DMS153 treated with DMSO at 0.1 percent for 48 hours (cell line): Measurements from ENCODE around the gene CDC42BPB.

Experiments used
- DNase-seq: peaks from one replicate; lab custom pipeline; 2025; ENCODE audit not compliant: unreplicated experiment; lab: John Stamatoyannopoulos, UW

The CDC42BPB gene, protein sequence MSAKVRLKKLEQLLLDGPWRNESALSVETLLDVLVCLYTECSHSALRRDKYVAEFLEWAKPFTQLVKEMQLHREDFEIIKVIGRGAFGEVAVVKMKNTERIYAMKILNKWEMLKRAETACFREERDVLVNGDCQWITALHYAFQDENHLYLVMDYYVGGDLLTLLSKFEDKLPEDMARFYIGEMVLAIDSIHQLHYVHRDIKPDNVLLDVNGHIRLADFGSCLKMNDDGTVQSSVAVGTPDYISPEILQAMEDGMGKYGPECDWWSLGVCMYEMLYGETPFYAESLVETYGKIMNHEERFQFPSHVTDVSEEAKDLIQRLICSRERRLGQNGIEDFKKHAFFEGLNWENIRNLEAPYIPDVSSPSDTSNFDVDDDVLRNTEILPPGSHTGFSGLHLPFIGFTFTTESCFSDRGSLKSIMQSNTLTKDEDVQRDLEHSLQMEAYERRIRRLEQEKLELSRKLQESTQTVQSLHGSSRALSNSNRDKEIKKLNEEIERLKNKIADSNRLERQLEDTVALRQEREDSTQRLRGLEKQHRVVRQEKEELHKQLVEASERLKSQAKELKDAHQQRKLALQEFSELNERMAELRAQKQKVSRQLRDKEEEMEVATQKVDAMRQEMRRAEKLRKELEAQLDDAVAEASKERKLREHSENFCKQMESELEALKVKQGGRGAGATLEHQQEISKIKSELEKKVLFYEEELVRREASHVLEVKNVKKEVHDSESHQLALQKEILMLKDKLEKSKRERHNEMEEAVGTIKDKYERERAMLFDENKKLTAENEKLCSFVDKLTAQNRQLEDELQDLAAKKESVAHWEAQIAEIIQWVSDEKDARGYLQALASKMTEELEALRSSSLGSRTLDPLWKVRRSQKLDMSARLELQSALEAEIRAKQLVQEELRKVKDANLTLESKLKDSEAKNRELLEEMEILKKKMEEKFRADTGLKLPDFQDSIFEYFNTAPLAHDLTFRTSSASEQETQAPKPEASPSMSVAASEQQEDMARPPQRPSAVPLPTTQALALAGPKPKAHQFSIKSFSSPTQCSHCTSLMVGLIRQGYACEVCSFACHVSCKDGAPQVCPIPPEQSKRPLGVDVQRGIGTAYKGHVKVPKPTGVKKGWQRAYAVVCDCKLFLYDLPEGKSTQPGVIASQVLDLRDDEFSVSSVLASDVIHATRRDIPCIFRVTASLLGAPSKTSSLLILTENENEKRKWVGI (N-terminal part only)

DNA sequence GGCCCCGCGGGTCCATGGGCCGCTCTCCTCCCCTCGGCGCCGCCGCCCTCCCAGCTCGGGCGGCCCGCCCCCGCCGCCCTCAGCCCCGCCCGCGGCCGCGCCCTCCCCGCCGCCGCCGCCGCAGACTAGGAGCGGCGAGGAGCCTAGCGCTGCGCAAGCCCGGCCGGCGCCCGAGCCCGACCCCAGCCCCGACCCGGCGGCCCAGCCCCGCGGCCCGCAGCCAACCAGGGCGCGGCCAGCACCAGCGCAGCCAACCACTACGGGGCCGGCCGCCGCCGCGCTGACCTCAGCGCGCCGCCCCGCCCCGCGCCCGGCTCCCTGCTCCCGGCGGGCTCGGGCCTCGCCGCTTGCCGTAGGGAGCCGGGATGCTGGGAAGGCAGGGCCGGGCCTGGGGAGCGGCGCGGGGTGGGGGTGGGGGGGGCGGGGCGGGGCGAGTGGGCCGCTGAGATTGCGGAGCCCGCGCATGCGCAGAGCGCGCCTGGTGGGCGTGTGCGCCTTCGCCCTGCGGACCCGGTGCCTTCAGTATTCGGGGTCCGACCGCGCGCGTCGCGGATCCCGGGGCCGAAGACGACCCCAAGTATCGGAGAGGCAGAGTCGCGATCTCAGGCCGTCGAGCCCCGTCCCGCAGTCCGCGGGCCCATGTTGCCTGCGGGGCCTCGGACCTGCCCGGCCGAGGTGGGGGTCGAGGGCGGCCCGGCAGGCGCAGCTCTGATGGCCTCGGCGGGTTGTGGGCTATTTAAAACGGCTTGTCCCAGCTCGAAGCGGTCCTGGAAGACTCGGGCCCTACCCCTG is at the start of gene CDC42BPB:
TSS of gene CDC42BPB (minus strand) at position 178 of the 792 bp plus-strand sequence. CDS start 376 bp downstream, outside the sequence.
- peak; percentile 15 for DNase-seq

DNA sequence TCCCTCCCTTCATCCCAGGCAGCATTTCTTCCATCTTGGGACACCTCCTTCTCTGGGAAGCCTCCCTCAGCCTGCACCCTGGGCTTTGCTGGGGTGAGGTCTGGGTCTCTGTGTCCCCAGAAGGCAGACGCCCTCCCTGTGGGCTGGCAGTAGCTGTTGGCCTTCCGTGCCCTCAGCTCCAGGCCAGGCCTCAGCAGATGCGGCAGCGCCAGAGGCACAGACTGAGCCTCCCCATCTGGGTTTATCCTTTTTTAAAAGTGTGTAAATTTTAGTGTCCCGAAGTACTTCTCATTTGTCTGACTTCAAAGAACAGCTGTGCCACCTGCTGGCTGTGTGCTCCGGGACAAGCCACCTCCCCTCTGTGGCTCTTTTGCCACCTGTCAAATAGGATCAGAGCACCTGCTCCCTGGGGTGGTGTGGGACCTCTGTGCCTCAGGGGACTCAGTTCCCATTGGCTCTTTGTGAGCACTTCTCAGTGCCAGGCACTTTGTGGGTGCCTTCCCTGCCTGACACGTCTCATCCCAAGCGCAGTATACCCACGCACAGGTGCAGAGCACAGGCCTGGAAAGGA is 48.3 kb upstream of the CDC42BPB start:
- no peak for DNase-seq

DNA sequence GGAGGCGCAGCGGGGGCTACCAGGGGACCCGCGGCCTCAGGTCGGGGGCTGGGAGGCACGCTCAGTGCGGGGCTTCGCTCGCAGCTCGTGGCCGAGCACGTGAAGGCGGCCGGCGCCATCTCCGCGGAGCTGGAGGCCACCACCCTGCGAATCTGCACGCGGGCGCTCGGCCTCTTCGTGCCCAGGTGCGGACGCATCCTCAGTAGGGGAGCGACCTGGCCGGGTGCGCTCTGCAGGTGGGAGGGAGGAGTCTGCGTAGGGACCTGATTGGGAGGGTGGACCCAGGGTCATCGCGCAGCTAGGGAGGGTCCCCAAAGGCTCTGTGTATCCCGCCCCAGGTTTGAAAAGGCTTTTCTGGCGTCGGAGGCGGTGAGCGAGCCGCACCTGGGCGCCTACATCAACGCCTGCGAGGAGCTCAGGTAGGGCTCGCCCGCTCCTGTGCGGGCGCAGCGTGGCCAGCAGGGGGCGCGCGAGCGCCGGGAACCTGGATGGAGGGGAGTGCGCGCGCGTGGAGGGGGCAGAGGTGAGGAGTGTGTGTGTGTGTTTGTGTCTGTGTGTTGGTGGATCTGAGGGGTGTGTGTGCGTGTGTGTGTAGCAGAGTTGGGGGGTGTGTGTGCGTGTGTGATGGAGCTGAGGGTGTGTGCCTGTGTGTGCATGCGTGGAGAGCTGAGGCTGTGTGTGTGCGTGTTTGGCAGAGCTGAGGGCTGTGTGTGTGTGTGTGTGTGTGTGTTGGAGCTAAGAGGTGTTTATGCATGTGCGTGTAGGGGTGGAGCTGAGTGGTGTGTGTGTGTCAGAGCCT is 47.5 kb upstream of the CDC42BPB start:
- no peak for DNase-seq

DNA sequence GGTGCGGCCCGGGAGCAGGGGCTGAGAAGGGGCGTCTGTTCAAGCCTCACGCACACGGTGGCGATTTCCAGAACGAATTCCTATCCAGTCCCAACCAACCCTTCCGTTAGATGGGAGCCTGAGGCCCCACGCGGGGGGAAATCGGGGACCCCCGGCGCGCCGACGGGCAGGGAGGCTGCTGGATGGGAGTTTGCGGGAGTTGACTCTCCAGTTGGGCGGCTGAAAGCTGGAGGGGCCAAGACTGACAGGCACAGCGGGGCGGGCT is 47.0 kb upstream of the CDC42BPB start:
- DNase-seq, result no peak

DNA sequence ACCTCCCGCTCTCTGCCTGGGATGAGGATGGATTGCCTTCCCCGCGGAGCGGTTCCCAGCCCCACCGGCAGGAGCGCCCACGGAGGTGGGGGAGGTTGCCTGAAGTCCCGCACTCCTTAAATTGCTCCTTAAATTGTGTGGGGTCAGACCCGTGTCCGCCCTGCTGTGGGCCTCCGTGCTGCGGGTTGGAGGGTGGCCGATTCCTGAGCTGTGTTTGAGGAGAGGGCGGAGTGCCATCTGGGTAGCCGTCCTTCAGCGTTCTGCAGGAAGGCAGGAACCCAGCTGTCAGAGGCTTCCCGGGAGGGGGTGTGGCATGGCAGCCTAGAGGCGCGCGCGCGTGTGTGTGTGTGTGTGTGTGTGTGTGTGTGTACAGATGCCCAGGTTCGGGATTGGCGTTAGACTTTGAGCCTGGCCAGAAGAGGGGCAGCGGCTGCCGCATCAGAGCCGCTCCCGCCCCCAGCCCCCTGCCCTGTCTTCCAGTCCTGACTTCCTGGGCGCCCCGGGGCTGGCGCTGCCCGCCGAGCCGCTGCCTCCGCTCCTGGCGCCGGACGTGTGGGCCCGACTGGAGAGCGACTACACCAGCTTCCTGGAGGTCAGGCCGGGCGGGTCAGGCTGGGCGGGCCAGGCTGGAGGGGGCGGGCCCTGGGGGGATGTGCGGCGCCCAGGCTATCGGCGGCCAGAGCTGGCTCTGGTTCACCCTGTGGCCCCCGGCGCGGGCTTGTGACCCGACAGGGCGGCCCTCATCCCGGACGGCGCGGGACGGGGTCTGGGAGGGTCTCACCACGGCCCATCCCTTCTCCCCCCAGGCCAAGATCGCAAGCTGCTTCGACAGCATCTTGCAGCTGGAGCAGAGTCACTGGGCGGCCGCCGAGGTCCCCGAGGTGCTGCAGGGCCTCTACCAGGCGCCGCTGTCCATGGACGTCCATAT is 46.4 kb upstream of the CDC42BPB start:
- no peak for DNase-seq

DNA sequence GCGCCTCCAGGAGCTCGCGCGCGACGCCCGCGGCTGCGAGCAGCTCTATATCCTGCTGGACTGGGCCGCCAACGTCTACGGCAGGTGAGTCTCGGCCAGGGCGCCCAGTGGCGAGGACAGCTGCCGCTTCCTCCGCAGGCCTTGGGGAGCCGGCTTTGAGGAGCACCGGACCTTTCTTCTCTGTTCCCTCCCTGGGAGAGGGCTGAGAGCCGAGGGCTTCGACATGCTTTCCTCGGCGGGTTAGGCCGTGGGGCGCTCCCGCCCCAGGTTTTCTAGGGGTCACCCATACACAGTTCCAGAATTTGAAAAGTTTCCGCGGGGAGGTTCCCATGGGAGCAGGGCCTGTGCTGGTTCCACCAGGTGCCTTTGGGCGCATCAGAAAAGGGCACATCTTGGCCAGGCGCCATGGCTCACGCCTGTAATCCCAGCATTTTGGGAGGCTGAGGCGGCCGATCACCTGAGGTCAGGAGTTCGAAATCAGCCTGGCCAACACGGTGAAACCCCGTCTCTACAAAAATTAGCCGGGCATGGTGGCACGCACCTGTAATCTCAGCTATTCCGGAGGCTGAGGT is 45.4 kb upstream of the CDC42BPB start:
- DNase-seq, result no peak

DNA sequence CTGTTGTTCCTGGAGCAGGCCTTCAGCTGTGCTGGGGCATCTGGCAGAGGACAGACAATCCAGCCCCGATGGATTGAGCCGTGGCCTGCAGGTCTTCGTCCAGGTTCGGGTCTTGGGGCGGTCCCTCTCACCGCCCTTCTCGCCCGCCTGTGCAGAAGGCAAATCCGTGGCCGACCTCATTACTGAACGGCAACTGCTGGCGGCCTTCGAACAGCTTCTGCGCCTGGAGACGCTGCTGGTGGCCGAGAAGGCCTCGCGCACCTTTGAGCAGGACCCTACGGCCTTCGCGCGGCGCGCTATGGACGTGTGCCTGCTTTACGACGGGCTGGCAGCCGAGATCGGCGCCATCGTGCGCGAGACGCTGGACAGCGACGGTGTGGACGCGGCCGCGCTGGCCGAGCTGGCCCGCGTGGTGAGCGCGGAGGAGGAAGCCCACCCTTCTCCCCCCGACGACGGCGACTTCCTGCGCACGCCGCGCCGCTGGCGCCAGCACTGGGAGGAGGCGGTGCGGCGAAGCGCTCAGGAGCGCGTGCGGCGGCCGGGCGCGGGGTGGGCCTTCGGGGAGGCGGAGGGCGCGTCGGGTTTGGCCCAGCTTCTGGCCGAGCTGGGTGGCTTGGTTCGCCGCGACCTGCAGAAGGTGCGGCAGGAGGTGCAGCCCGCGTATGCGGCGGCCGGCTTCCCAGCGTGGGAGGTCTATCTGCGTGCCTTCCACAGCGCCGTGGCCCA is 44.8 kb upstream of the CDC42BPB start:
- DNase-seq, result no peak

DNA sequence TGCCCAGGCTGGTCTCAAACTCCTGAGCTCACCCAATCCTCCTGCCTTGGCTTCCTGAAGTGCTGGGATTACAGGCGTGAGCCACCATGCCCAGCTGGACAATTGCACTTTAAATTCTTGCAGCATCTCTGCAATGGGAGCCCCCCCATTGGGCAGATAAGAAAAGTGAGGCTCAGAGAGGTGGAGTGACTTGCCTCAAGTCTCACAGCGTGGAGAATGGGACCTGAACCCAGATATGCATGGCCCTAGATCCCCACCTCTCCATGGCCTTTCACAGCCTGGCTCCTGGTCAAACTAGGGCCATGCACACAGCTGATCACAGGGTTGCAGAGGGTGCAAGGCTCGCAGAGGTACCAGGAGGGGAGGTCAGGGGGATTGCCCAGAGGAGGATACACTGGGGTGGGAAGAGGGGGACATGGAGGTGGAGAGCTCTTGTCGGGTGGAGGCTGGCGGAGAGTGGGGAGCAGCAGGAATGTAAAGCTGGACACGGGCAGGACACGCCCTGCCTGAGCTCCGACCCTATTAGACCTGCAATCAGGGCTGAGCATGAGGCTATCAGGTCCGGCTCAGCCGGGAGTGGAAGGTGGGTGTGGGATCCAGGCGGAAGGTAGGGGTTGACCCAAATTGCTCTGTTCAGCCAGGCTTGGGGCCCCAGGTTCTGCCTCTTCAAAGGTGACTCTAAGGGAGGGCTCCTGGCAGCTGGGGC is 44.1 kb upstream of the CDC42BPB start:
- no peak for DNase-seq

DNA sequence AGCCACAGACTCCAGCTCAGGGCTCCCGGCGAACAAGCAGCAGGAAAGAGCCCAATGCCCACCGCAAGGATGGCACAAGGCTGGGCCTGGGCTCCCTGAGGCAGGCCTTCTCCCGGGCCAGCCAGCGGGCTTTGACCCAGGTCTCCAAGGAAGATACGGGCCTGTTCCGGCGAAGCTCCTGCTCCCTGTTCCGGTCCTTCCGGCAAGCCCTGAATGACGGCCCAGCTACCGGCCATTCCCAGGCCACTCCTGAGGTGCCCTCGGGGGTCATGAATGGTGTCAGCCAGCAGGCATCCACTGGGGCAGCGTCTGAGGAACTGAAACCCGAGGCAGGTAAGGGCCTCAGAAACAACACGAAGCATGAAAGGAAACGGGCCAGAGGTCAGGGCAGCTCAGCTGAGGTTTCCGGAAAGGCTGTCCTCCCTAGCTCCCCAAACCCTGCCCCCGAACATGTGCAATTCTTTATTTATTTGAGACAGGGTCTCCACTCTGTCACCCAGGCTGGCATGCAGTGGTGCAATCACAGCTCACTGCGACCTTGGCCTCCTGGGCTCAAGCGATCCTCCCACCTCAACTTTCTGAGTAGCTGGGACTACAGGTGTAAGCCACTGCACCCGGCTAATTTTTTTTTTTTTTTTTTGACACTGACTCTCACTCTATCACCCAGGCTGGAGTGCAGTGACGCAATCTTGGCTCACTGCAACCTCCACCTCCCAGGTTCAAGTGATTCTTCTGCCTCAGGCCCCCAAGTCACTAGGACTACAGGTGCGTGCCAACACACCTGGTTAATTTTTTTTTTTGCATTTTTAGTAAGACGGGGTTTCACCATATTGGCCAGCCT is 43.2 kb upstream of the CDC42BPB start:
- DNase-seq, result no peak

DNA sequence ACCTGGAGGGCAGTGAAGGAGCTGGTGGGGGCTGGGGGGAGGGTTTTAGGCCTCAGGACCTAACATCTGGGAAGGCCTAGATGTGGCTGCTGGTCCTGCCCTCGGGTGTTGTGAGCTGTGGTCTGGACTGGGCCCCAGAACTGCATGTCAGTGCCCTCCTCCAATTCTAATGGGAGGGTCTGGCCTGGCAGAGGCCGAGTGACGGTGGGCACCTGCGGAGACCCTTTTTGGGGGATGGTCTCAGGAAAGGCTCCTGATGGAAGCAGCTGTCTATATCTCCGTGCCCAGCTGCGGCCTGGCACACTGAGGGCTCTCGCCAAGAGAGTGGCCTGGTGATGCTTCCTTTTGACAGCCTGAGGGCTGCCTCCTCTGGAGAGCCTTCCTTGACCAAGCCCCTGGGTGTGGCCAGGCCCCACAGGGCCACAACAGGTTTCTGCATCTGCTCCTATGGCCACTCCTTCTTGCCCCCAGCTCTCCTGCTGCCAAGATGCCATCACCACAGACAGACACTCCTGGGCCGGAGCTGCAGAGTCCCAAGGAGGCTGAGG is 42.5 kb upstream of the CDC42BPB start:
- no peak for DNase-seq

DNA sequence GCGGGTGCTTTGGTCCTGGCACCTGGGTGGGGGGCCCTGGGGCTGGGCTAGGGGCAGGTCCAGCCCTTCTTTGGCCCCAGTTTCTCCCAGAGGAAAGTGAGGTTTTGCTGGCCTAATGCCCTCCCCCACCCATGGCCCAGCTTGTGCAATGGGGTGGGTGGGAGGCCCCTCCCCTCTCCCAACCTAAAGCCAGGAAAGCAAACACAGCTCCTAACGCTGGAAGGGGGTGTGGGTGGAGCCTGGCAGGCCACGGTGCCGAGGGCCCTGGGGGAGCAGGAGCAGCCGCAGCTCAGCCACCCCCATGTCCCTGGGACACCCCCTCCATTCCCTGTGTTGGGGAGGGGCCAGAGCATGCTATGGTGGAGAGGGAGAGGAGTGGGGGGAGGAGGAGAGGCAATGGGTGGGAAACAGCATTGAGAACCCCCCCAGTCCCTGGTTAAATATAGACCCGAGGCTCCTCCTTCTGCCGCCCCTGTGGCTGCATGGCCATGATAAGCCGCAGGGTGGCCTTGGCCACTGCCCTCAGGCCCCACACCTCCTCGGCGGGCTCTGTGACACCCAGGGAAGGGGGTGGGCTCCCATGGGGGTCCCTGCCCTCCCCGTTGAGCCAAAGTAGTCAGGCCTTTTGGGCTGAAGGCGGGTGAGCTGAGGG is 41.9 kb upstream of the CDC42BPB start:
- no peak for DNase-seq

DNA sequence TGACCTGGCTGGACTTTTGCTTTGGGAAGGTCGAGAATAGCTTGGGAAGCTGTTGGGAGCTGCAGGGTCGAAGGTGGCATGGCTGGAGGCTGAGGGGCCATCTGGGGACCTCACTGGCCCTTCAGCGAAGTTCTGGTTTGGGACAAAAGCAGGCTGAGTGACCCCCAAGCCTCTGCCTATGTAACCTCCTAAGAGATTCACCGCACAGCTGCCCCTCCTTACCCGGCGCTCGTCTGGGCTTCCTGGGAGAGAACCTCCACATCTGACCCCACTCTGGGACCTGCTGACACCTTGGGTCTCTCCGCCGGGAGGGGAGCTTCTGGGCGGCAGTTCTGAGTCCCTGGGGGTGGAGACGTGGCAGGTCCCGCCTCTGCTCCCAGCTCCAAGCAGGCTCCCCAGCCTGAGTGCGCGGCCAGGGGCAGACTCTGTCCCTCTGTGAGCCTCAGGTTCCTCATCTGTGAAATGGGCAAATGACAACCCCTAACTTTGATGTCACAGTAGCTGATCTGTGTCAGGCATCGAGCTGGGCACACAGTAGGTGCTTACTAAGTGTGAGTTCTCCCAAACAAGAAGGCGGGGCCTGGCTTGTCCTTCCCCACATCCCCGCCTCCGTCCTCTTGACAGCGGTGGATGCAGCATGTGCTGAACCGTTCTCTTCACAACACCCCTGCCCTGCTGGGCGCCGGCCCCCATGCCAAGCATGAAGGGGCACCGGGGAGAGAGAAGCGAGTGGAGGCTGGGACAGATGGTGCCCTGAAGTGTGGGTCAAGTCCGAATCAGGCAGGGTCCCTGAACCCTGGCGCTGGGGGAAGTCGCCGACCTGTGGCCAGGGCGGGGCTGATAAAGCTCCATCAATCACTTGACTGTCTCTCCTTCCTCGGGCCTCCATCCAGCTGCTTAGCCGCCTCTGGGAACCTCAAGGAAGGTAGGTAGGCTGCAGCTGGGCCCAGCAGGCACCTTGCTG is 40.9 kb upstream of the CDC42BPB start:
- no peak for DNase-seq

DNA sequence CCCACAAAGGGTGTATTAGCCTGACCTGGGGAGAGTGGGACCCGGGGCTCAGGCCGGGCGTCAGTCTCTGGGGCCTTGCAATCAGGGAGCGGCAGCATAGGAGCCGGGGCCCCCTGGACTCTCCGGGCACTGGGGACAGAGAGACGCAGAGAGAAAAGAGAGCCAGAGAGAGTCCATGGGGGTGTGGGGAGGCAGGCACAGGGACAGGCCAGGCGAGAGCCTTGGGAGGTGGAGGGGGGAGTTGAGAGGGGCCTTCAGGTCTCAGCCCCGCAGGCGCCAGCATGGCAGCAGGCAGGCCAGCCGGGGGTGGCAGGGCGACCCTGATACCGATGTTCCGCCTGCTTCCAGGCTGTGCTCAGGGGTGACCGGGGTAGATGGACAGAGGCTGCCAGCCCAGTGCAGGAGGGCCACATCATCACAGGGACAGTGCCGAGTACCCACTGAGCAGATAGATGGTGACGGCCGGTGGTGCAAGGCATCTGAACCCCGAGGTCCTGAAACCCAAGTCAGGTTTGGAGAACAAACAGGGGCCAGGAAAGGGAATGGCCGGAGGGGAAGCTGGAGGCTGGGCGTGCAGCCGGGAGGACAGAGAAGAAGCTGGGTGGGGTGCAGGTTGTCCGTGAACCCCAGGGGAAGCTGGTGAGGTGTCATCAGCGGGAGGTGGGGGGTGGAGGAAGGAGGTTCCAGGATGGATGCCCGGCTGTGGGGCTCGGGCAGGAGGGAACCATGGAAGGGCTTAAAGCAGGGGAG is 40.1 kb upstream of the CDC42BPB start:
- DNase-seq, result no peak
